HG02759 (cell line): ENCODE data around the gene MEIS1.
"Not testable (repeated sequence)": the region's sequence is repeated elsewhere in the genome, so short reads cannot be mapped to it uniquely, and the experiment has no call there.

Experiments used
- ATAC-seq: cut with Tn5 transposase; IDR thresholded peaks from one replicate; pipeline ENCODE4 v1.9.1; 2021; ENCODE audit warnings: mild to moderate bottlenecking, moderate library complexity; ENCODE audit not compliant: unreplicated experiment

Gene MEIS1

GRCh38 chr2:66464930-66465637 is 30.2 kb downstream of the MEIS1 start:
- ATAC-seq: no peak

GRCh38 chr2:66466433-66466832 is 31.5 kb downstream of the MEIS1 start:
- no peak for ATAC-seq

- no peak for ATAC-seq
These were observed 32.8 kb downstream of the MEIS1 start for GRCh38 chr2:66467718-66468117.

GRCh38 chr2:66469214-66469902 is 34.4 kb downstream of the MEIS1 start:
- ATAC-seq: no peak

GRCh38 chr2:66470199-66470598 is 35.3 kb downstream of the MEIS1 start:
- ATAC-seq: no peak

GRCh38 chr2:66472225-66472843 is 37.4 kb downstream of the MEIS1 start:
- no peak for ATAC-seq

- no peak for ATAC-seq
These were observed 42.4 kb downstream of the MEIS1 start for GRCh38 chr2:66477135-66477842.

GRCh38 chr2:66478299-66478698 is 43.4 kb downstream of the MEIS1 start:
- no peak for ATAC-seq

- no peak for ATAC-seq
These were observed 43.9 kb downstream of the MEIS1 start for GRCh38 chr2:66478731-66479316.

- no peak for ATAC-seq
These were observed 46.2 kb downstream of the MEIS1 start for GRCh38 chr2:66481100-66481549.

GRCh38 chr2:66485252-66485651 is 50.3 kb downstream of the MEIS1 start:
- not testable (repeated sequence) for ATAC-seq

GRCh38 chr2:66488946-66489345 is 54.0 kb downstream of the MEIS1 start:
- no peak for ATAC-seq

GRCh38 chr2:66489436-66489835 is 54.5 kb downstream of the MEIS1 start:
- no peak for ATAC-seq

GRCh38 chr2:66490588-66491001 is 55.7 kb downstream of the MEIS1 start:
- no peak for ATAC-seq

GRCh38 chr2:66494708-66495107 is 59.8 kb downstream of the MEIS1 start:
- no peak for ATAC-seq

GRCh38 chr2:66495788-66496640 is 61.1 kb downstream of the MEIS1 start:
- no peak for ATAC-seq

- ATAC-seq: no peak
These were observed 61.9 kb downstream of the MEIS1 start for GRCh38 chr2:66496670-66497420.

- no peak for ATAC-seq
These were observed 62.7 kb downstream of the MEIS1 start for GRCh38 chr2:66497431-66498288.
